H1 (cell line): Measurements from ENCODE around the gene NRAS. TPM values are rescaled to one million over a fixed set of nuclear protein-coding genes. Genes with fewer than 3 reads are reported as not detected.

ENCODE experiments used
- ASH2L ChIP-seq: fragments of 200-600, 300-600 bp; sonication (generic); IDR thresholded peaks from one replicate; pipeline ENCODE4 v1.7.1; 2017; ENCODE audit warnings: low read length
- CREB1 ChIP-seq: IDR thresholded peaks from 2 replicates; pipeline ENCODE4 v1.6.1; 2012; ENCODE audit warnings: inconsistent platforms
- HDAC6 ChIP-seq: IDR thresholded peaks from one replicate; pipeline ENCODE4 v1.7.1; 2012; ENCODE audit warnings: low read depth, mild to moderate bottlenecking, inconsistent platforms, low read length, moderate library complexity
- KDM5A ChIP-seq: fragments of 200-600 bp; IDR thresholded peaks from 2 replicates; pipeline ENCODE4 v1.7.1; 2012; ENCODE audit warnings: mild to moderate bottlenecking, low read length, inconsistent platforms, mixed read lengths
- RNF2 ChIP-seq: fragments of 200-900, 300-1000 bp; sonication (generic); IDR thresholded peaks from 2 replicates; pipeline ENCODE4 v1.7.1; 2016; ENCODE audit warnings: borderline replicate concordance, low read depth, mild to moderate bottlenecking, antibody characterized with exemption, low read length; ENCODE audit not compliant: poor library complexity, severe bottlenecking; ENCODE audit errors: missing control alignments
- polyA plus RNA-seq, 7 experiments: library from polyadenylated mRNA; depleted of rRNA in 3 of 7; stranded (reverse) in 5 of 7; unstranded in 2 of 7; fragments of >200 nt in 5 of 7; fragments of 200-250 nt in 2 of 7; gene quantifications; 1 replicate in 5 of 7; 2 replicates in 1 of 7; 4 replicates in 1 of 7; pipeline versions ENCODE4 v1.2.1 to v1.2.3, GENCODE V29; 2011 to 2013; ENCODE audit warnings: missing spikeins in 2 of 7, mixed read lengths in 2 of 7
- total RNA-seq: library from RNA; stranded (reverse); fragmentation: NEBNext Ultra II Directional; extraction: Animal tissue kit (Norgen Biotek cat#: 25700); gene quantifications from 2 replicates; pipeline ENCODE4 v1.2.1, GENCODE V29; 2021
- TF ChIP-seq, protein P1 (sequence below): fragments of 300-600 bp; sonication (generic); IDR thresholded peaks from 2 replicates; pipeline ENCODE4 v1.7.1; 2012; ENCODE audit warnings: low read length, moderate library complexity, mild to moderate bottlenecking, inconsistent platforms; ENCODE audit not compliant: insufficient replicate concordance

NRAS gene
- total and polyA plus RNA-seq, 2 of the 8 experiments (the other 6 are each of a cell fraction or from before 2014, with no cell fraction given) = 24.5 to 65.1 TPM

DNA sequence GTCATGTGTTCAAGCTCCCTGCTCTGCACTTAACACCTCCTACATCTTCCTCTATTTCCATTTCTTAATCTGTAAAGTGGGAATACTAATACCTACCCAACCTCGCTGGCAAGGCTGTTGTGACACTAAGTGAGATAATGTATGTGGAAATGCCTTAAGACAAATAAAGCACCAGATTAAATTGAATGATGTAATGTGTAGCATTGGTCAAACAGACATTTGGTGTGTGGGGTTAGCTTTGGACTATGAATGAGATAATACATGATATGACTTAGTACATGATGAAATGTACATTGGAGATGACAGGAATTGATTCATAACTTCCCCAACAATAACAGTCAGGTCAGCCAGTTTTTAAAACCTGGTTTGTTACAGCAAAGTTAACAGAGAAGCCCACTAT is 26.4 kb downstream of the NRAS start (continued):
- TF ChIP-seq, protein P1, sequence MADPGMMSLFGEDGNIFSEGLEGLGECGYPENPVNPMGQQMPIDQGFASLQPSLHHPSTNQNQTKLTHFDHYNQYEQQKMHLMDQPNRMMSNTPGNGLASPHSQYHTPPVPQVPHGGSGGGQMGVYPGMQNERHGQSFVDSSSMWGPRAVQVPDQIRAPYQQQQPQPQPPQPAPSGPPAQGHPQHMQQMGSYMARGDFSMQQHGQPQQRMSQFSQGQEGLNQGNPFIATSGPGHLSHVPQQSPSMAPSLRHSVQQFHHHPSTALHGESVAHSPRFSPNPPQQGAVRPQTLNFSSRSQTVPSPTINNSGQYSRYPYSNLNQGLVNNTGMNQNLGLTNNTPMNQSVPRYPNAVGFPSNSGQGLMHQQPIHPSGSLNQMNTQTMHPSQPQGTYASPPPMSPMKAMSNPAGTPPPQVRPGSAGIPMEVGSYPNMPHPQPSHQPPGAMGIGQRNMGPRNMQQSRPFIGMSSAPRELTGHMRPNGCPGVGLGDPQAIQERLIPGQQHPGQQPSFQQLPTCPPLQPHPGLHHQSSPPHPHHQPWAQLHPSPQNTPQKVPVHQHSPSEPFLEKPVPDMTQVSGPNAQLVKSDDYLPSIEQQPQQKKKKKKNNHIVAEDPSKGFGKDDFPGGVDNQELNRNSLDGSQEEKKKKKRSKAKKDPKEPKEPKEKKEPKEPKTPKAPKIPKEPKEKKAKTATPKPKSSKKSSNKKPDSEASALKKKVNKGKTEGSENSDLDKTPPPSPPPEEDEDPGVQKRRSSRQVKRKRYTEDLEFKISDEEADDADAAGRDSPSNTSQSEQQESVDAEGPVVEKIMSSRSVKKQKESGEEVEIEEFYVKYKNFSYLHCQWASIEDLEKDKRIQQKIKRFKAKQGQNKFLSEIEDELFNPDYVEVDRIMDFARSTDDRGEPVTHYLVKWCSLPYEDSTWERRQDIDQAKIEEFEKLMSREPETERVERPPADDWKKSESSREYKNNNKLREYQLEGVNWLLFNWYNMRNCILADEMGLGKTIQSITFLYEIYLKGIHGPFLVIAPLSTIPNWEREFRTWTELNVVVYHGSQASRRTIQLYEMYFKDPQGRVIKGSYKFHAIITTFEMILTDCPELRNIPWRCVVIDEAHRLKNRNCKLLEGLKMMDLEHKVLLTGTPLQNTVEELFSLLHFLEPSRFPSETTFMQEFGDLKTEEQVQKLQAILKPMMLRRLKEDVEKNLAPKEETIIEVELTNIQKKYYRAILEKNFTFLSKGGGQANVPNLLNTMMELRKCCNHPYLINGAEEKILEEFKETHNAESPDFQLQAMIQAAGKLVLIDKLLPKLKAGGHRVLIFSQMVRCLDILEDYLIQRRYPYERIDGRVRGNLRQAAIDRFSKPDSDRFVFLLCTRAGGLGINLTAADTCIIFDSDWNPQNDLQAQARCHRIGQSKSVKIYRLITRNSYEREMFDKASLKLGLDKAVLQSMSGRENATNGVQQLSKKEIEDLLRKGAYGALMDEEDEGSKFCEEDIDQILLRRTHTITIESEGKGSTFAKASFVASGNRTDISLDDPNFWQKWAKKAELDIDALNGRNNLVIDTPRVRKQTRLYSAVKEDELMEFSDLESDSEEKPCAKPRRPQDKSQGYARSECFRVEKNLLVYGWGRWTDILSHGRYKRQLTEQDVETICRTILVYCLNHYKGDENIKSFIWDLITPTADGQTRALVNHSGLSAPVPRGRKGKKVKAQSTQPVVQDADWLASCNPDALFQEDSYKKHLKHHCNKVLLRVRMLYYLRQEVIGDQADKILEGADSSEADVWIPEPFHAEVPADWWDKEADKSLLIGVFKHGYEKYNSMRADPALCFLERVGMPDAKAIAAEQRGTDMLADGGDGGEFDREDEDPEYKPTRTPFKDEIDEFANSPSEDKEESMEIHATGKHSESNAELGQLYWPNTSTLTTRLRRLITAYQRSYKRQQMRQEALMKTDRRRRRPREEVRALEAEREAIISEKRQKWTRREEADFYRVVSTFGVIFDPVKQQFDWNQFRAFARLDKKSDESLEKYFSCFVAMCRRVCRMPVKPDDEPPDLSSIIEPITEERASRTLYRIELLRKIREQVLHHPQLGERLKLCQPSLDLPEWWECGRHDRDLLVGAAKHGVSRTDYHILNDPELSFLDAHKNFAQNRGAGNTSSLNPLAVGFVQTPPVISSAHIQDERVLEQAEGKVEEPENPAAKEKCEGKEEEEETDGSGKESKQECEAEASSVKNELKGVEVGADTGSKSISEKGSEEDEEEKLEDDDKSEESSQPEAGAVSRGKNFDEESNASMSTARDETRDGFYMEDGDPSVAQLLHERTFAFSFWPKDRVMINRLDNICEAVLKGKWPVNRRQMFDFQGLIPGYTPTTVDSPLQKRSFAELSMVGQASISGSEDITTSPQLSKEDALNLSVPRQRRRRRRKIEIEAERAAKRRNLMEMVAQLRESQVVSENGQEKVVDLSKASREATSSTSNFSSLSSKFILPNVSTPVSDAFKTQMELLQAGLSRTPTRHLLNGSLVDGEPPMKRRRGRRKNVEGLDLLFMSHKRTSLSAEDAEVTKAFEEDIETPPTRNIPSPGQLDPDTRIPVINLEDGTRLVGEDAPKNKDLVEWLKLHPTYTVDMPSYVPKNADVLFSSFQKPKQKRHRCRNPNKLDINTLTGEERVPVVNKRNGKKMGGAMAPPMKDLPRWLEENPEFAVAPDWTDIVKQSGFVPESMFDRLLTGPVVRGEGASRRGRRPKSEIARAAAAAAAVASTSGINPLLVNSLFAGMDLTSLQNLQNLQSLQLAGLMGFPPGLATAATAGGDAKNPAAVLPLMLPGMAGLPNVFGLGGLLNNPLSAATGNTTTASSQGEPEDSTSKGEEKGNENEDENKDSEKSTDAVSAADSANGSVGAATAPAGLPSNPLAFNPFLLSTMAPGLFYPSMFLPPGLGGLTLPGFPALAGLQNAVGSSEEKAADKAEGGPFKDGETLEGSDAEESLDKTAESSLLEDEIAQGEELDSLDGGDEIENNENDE = no peak
- no peak for TF ChIP-seq CREB1
- no peak for TF ChIP-seq RNF2
- no peak for TF ChIP-seq ASH2L
- no peak for TF ChIP-seq KDM5A
- TF ChIP-seq HDAC6 = no peak
